Prostate gland (tissue), 2 donors: ENCODE measurements around the gene RRAD.

Experiments
- CTCF ChIP-seq, 4 experiments: fragments of 200-600 bp in 2 of 4; fragments of 450-650 bp in 2 of 4; sonication (generic) in 2 of 4; IDR thresholded peaks; 1 replicate in 3 of 4; 2 replicates in 1 of 4; pipeline ENCODE4 v1.5.1; 2016 to 2019; ENCODE audit warnings: antibody characterized with exemption in 4 of 4, mild to moderate bottlenecking in 2 of 4, moderate library complexity in 2 of 4
- POLR2A ChIP-seq: fragments of 450-650 bp; IDR thresholded peaks from one replicate; pipeline ENCODE4 v1.6.1; 2016; ENCODE audit warnings: antibody characterized with exemption, mild to moderate bottlenecking
- POLR2AphosphoS5 ChIP-seq: sonication (generic); formaldehyde crosslinking; IDR thresholded peaks from one replicate; pipeline ENCODE4 v1.6.1; 2017; ENCODE audit warnings: antibody characterized with exemption

DNA sequence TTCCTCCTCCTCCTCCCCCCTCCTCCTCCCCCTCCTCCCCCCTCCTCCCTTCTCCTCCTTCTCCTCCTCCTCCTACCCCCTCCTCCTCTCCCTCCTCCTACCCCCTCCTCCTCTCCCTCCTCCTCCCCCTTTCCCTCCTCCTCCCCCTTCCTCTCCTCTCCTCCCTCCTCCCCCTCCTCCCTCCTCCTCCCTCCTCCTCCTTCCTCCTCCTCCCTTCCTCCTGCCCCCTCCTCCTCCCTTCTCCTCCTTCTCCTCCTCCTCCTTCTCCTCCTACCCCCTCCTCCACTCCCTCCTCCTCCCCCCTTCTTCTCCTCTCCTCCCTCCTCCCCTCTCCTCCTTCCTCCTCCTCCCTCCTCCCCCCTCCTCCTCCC, 51.7 kb downstream of the RRAD start:
- TF ChIP-seq CTCF (IDR thresholded peaks at IDR 0.05) = no peak
- TF ChIP-seq POLR2A = no peak
- no peak for TF ChIP-seq POLR2AphosphoS5
